ENCODE results near the gene EPHB3. TPM values are rescaled to one million over a fixed set of nuclear protein-coding genes. Genes with fewer than 3 reads are reported as not detected.

EPHB3 gene
- total RNA-seq, 2 donors from 2014 or later, result 40.1 to 64.2 TPM

GRCh38 chr3:184566441-184567414, 5.1 kb downstream of the EPHB3 start:
- peak; percentile 93 for DNase-seq
- Histone ChIP-seq H3K27me3 (no peaks in the 10 kb centered on the region), H3K36me3 (no peaks in the 10 kb centered on the region), H3K9me3 (no peaks in the 10 kb centered on the region), H3K9ac (ENCODE audit: low read depth in 2 of 2, low read length in 2 of 2) (peak overlapping the region; percentile 52 to 83), H3K4me3 (no peak overlapping the region), H3K4me1 (peaks cover 29% of the 10 kb centered on the region), H3K27ac (peak overlapping the region; percentile 71)
- intact Hi-C loops (cut with DNase I), result loop anchor here (5.0 kb wide), 1 partner anchor 146 kb away; the partner anchor contains the start of gene MAGEF1
- no peak for TF ChIP-seq CTCF (IDR thresholded peaks at IDR 0.05)

- Histone ChIP-seq H3K36me3 (no peaks in the 10 kb centered on the region), H3K4me1 (peaks cover 29% of the 10 kb centered on the region), H3K27ac (peak overlapping the region; percentile 53), H3K4me3 (peak overlapping the region; percentile 46), H3K9ac (ENCODE audit: low read depth in 2 of 2, low read length in 2 of 2) (peak overlapping the region; percentile 52 to 83), H3K27me3 (no peaks in the 10 kb centered on the region), H3K9me3 (no peaks in the 10 kb centered on the region)
- no peak for TF ChIP-seq CTCF (IDR thresholded peaks at IDR 0.05)
- DNase-seq, result no peak
- intact Hi-C loops (cut with DNase I), result loop anchor here (5.0 kb wide), 1 partner anchor 144 kb away; the partner anchor contains the start of gene MAGEF1
Observed at GRCh38 chr3:184567946-184568559, 6.5 kb downstream of the EPHB3 start.

GRCh38 chr3:184568560-184568923, 7.0 kb downstream of the EPHB3 start:
- Histone ChIP-seq H3K4me3 (peak overlapping the region; percentile 46), H3K4me1 (peaks cover 29% of the 10 kb centered on the region), H3K27ac (peak overlapping the region; percentile 53), H3K9ac (ENCODE audit: low read depth in 2 of 2, low read length in 2 of 2) (peak overlapping the region; percentile 8 to 83), H3K27me3 (no peaks in the 10 kb centered on the region), H3K36me3 (no peaks in the 10 kb centered on the region), H3K9me3 (no peaks in the 10 kb centered on the region)
- TF ChIP-seq CTCF (IDR thresholded peaks at IDR 0.05), result no peak
- no peak for DNase-seq
- intact Hi-C loops (cut with DNase I), result loop anchor here (5.0 kb wide), 1 partner anchor 144 kb away; the partner anchor contains the start of gene MAGEF1

GRCh38 chr3:184568924-184569829, 7.6 kb downstream of the EPHB3 start:
- Histone ChIP-seq H3K9ac (ENCODE audit: low read depth in 2 of 2, low read length in 2 of 2) (peak overlapping the region; percentile 8 to 51), H3K9me3 (no peaks in the 10 kb centered on the region), H3K4me1 (peaks cover 29% of the 10 kb centered on the region), H3K27ac (peak overlapping the region; percentile 44), H3K27me3 (no peaks in the 10 kb centered on the region), H3K36me3 (no peaks in the 10 kb centered on the region), H3K4me3 (peak overlapping the region; percentile 46)
- intact Hi-C loops (cut with DNase I), result loop anchor here (5.0 kb wide), 1 partner anchor 143 kb away; the partner anchor contains the start of gene MAGEF1
- TF ChIP-seq CTCF (IDR thresholded peaks at IDR 0.05), result no peak
- DNase-seq, result peak; percentile 84

GRCh38 chr3:184570035-184570434, 8.4 kb downstream of the EPHB3 start:
- intact Hi-C loops (cut with DNase I), result no loop called here
- DNase-seq, result no peak
- H3K27me3 ChIP-seq, result no peaks in the 10 kb centered on the region
- no peak overlapping the region for H3K27ac ChIP-seq
- TF ChIP-seq CTCF (IDR thresholded peaks at IDR 0.05), result no peak
- no peaks in the 10 kb centered on the region for H3K9me3 ChIP-seq
- H3K4me1 ChIP-seq, result peaks cover 29% of the 10 kb centered on the region
- peak overlapping the region in 1 of 2 donors; percentile 8 for H3K9ac ChIP-seq (ENCODE audit: low read depth in 2 of 2, low read length in 2 of 2)
- H3K4me3 ChIP-seq, result no peak overlapping the region
- H3K36me3 ChIP-seq, result no peaks in the 10 kb centered on the region
